Mesothelial cell of epicardium (in vitro differentiated cells): ENCODE results near the gene INTS11. TPM values are rescaled to one million over a fixed set of nuclear protein-coding genes. Genes with fewer than 3 reads are reported as not detected.

Experiments
- DNase-seq, 2 experiments: peaks; one replicate each; pipeline ENCODE4 v3.0.0; 2021; ENCODE audit warnings: low spot score in 2 of 2; ENCODE audit not compliant: unreplicated experiment in 2 of 2
- H3K27ac Mint-ChIP-seq: 2 replicates; pipeline ENCODE4 v1.8.0; 2021; ENCODE audit warnings: mixed read lengths
- H3K27me3 Mint-ChIP-seq: 2 replicates; pipeline ENCODE4 v1.8.0; 2021; ENCODE audit warnings: low read depth, mixed read lengths
- H3K36me3 Mint-ChIP-seq: 2 replicates; pipeline ENCODE4 v1.8.0; 2021; ENCODE audit warnings: mixed read lengths
- H3K4me1 Mint-ChIP-seq: 2 replicates; pipeline ENCODE4 v1.8.0; 2021; ENCODE audit warnings: mixed read lengths
- H3K4me3 Mint-ChIP-seq: 2 replicates; pipeline ENCODE4 v1.8.0; 2021; ENCODE audit warnings: mild to moderate bottlenecking, moderate library complexity, mixed read lengths
- H3K9me3 Mint-ChIP-seq: 2 replicates; pipeline ENCODE4 v1.8.0; 2021; ENCODE audit warnings: mixed read lengths
- CTCF ChIP-seq: fragments of 200-600 bp; sonication (generic); IDR thresholded peaks from one replicate; pipeline ENCODE4 v1.5.0; 2021; ENCODE audit warnings: antibody characterized with exemption; ENCODE audit not compliant: unreplicated experiment
- total RNA-seq: library from RNA; stranded (reverse); gene quantifications from 3 replicates; pipeline ENCODE4 v1.2.1, GENCODE V29; 2021

INTS11 gene
- total RNA-seq, 1 donor from 2014 or later: 165 TPM

GRCh38 chr1:1337793-1338147, 13.3 kb upstream of the INTS11 start:
- DNase-seq: no peak

GRCh38 chr1:1336931-1337792, 12.7 kb upstream of the INTS11 start:
- H3K27ac Mint-ChIP-seq: no peak overlapping the region
- TF ChIP-seq CTCF: no peak
- H3K36me3 Mint-ChIP-seq: peaks cover 18% of the 10 kb centered on the region
- DNase-seq: no peak
- no peaks in the 10 kb centered on the region for H3K4me1 Mint-ChIP-seq
- H3K9me3 Mint-ChIP-seq: no peaks in the 10 kb centered on the region
- no peaks in the 10 kb centered on the region for H3K27me3 Mint-ChIP-seq
- no peak overlapping the region for H3K4me3 Mint-ChIP-seq

More at GRCh38 chr1:1337793-1338147, 13.3 kb upstream of the INTS11 start:
- Mint-ChIP-seq H3K4me1 (no peaks in the 10 kb centered on the region), H3K27ac (no peak overlapping the region), H3K36me3 (peaks cover 18% of the 10 kb centered on the region), H3K27me3 (no peaks in the 10 kb centered on the region), H3K9me3 (no peaks in the 10 kb centered on the region), H3K4me3 (no peak overlapping the region)
- no peak for TF ChIP-seq CTCF

- peaks cover 18% of the 10 kb centered on the region for H3K36me3 Mint-ChIP-seq
- no peak overlapping the region for H3K4me3 Mint-ChIP-seq
- H3K27me3 Mint-ChIP-seq: no peaks in the 10 kb centered on the region
- no peak for TF ChIP-seq CTCF
- H3K9me3 Mint-ChIP-seq: no peaks in the 10 kb centered on the region
- H3K4me1 Mint-ChIP-seq: no peaks in the 10 kb centered on the region
- no peak overlapping the region for H3K27ac Mint-ChIP-seq
- no peak for DNase-seq
Measured at GRCh38 chr1:1336446-1336845, 12.0 kb upstream of the INTS11 start.

- Mint-ChIP-seq H3K4me3 (no peak overlapping the region), H3K27me3 (no peaks in the 10 kb centered on the region), H3K27ac (no peak overlapping the region), H3K4me1 (peaks cover 1% of the 10 kb centered on the region), H3K9me3 (no peaks in the 10 kb centered on the region), H3K36me3 (peaks cover 13% of the 10 kb centered on the region)
- no peak for TF ChIP-seq CTCF
- DNase-seq: no peak
Measured at GRCh38 chr1:1335792-1336248, 11.4 kb upstream of the INTS11 start.

GRCh38 chr1:1335283-1335682, 10.8 kb upstream of the INTS11 start:
- H3K27me3 Mint-ChIP-seq: no peaks in the 10 kb centered on the region
- peaks cover 3% of the 10 kb centered on the region for H3K4me1 Mint-ChIP-seq
- H3K9me3 Mint-ChIP-seq: no peaks in the 10 kb centered on the region
- H3K36me3 Mint-ChIP-seq: peaks cover 7% of the 10 kb centered on the region
- DNase-seq: no peak
- H3K27ac Mint-ChIP-seq: no peak overlapping the region
- no peak overlapping the region for H3K4me3 Mint-ChIP-seq
- TF ChIP-seq CTCF: no peak
